HG03571 (cell line): Measurements from ENCODE around the gene VAMP1.
"Not testable (repeated sequence)": the region's sequence is repeated elsewhere in the genome, so short reads cannot be mapped to it uniquely, and the experiment has no call there.

Experiments used
- ATAC-seq: cut with Tn5 transposase; IDR thresholded peaks from one replicate; pipeline ENCODE4 v1.9.1; 2021; ENCODE audit not compliant: unreplicated experiment

Gene VAMP1

GRCh38 chr12:6451348-6452244 is 18.9 kb downstream of the VAMP1 start, which contains the start of gene TAPBPL:
Gene TAPBPL, plus strand, starts transcription at chr12:6452042. Its CDS starts 207 bp downstream, at chr12:6452249.
- peak; percentile 55 for ATAC-seq

- no peak for ATAC-seq
Measured at GRCh38 chr12:6450869-6451347, 19.6 kb downstream of the VAMP1 start.

- no peak for ATAC-seq
Measured at GRCh38 chr12:6450091-6450868, 20.2 kb downstream of the VAMP1 start.

GRCh38 chr12:6444704-6445688 is 25.5 kb downstream of the VAMP1 start, which contains the start of gene CD27:
Gene CD27, plus strand, starts transcription at chr12:6444955. Its CDS starts 141 bp downstream, at chr12:6445096.
- no peak for ATAC-seq

GRCh38 chr12:6444031-6444430 is 26.4 kb downstream of the VAMP1 start:
- no peak for ATAC-seq

GRCh38 chr12:6443361-6443983 is 27.0 kb downstream of the VAMP1 start:
- ATAC-seq = no peak

- no peak for ATAC-seq
Measured at GRCh38 chr12:6442836-6443235, 27.6 kb downstream of the VAMP1 start.

- ATAC-seq = no peak
Measured at GRCh38 chr12:6440391-6440790, 30.1 kb downstream of the VAMP1 start.

- ATAC-seq = no peak
Measured at GRCh38 chr12:6438345-6438744, 32.1 kb downstream of the VAMP1 start.

- ATAC-seq = no peak
Measured at GRCh38 chr12:6437586-6437985, 32.9 kb downstream of the VAMP1 start.

- no peak for ATAC-seq
Measured at GRCh38 chr12:6435961-6436715, 34.3 kb downstream of the VAMP1 start.

GRCh38 chr12:6434205-6435140 is 36.0 kb downstream of the VAMP1 start:
- no peak for ATAC-seq

- no peak for ATAC-seq
Measured at GRCh38 chr12:6432991-6433390, 37.5 kb downstream of the VAMP1 start.

- no peak for ATAC-seq
Measured at GRCh38 chr12:6430124-6430989, 40.1 kb downstream of the VAMP1 start.

GRCh38 chr12:6428326-6428725 is 42.2 kb downstream of the VAMP1 start:
- no peak for ATAC-seq

GRCh38 chr12:6427796-6428195 is 42.7 kb downstream of the VAMP1 start:
- not testable (repeated sequence) for ATAC-seq
